ENCODE measurements around the gene PCGF5. TPM values are rescaled to one million over a fixed set of nuclear protein-coding genes. Genes with fewer than 3 reads are reported as not detected.
"Not testable (repeated sequence)": the region's sequence is repeated elsewhere in the genome, so short reads cannot be mapped to it uniquely, and the experiment has no call there.

Gene PCGF5
- total and polyA plus RNA-seq, 4 donors: 18.9 to 55.5 (median 32.2) TPM

GRCh38 chr10:91319336-91319735, 98.9 kb downstream of the PCGF5 start:
- Histone ChIP-seq H3K9me3 (ENCODE audit: control insufficient read depth in 4 of 4, low read length in 3 of 4) (no peaks in the 10 kb centered on the region), H3K27me3 (ENCODE audit: control insufficient read depth in 4 of 4, insufficient read depth in 4 of 4, low read length in 3 of 4) (no peaks in the 10 kb centered on the region), H3K4me1 (ENCODE audit: control insufficient read depth in 4 of 4, insufficient read depth in 4 of 4, low read length in 3 of 4) (no peaks in the 10 kb centered on the region), H3K27ac (ENCODE audit: low read depth in 1 of 2, low read length in 2 of 2) (no peak overlapping the region), H3K4me3 (ENCODE audit: low read depth in 1 of 3, low read length in 3 of 3) (no peak overlapping the region), H3K36me3 (ENCODE audit: control insufficient read depth in 4 of 4, insufficient read depth in 3 of 4, low read depth in 1 of 4, low read length in 3 of 4) (no peaks in the 10 kb centered on the region), H3K9ac (ENCODE audit: low read depth in 1 of 2, low read length in 2 of 2) (no peak overlapping the region)
- 89% methylated on average over 4 of the region's 4 CpGs for WGBS
- TF ChIP-seq, protein P1, sequence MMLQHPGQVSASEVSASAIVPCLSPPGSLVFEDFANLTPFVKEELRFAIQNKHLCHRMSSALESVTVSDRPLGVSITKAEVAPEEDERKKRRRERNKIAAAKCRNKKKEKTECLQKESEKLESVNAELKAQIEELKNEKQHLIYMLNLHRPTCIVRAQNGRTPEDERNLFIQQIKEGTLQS (IDR thresholded peaks at IDR 0.05): no peak
- TF ChIP-seq HNF4G (IDR thresholded peaks at IDR 0.05) (no peak), GABPA (IDR thresholded peaks at IDR 0.05 in 1 of 2, conservative IDR thresholded peaks at IDR 0.05 in 1 of 2) (no peak), HNF4A (conservative IDR thresholded peaks at IDR 0.05) (no peak), CTCF (IDR thresholded peaks at IDR 0.05; ENCODE audit: low read depth, low read length, missing input control) (no peak), RXRA (IDR thresholded peaks at IDR 0.05) (no peak), SP1 (IDR thresholded peaks at IDR 0.05) (no peak), NR2F2 (IDR thresholded peaks at IDR 0.05) (no peak), RAD21 (IDR thresholded peaks at IDR 0.05) (no peak), FOXA1 (IDR thresholded peaks at IDR 0.05) (no peak), FOXA2 (IDR thresholded peaks at IDR 0.05) (no peak), YY1 (IDR thresholded peaks at IDR 0.05) (no peak), JUND (IDR thresholded peaks at IDR 0.05) (no peak)
- TF ChIP-seq, protein P2, sequence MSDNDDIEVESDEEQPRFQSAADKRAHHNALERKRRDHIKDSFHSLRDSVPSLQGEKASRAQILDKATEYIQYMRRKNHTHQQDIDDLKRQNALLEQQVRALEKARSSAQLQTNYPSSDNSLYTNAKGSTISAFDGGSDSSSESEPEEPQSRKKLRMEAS (IDR thresholded peaks at IDR 0.05): no peak
- TF ChIP-seq, protein P3, sequence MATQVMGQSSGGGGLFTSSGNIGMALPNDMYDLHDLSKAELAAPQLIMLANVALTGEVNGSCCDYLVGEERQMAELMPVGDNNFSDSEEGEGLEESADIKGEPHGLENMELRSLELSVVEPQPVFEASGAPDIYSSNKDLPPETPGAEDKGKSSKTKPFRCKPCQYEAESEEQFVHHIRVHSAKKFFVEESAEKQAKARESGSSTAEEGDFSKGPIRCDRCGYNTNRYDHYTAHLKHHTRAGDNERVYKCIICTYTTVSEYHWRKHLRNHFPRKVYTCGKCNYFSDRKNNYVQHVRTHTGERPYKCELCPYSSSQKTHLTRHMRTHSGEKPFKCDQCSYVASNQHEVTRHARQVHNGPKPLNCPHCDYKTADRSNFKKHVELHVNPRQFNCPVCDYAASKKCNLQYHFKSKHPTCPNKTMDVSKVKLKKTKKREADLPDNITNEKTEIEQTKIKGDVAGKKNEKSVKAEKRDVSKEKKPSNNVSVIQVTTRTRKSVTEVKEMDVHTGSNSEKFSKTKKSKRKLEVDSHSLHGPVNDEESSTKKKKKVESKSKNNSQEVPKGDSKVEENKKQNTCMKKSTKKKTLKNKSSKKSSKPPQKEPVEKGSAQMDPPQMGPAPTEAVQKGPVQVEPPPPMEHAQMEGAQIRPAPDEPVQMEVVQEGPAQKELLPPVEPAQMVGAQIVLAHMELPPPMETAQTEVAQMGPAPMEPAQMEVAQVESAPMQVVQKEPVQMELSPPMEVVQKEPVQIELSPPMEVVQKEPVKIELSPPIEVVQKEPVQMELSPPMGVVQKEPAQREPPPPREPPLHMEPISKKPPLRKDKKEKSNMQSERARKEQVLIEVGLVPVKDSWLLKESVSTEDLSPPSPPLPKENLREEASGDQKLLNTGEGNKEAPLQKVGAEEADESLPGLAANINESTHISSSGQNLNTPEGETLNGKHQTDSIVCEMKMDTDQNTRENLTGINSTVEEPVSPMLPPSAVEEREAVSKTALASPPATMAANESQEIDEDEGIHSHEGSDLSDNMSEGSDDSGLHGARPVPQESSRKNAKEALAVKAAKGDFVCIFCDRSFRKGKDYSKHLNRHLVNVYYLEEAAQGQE (IDR thresholded peaks at IDR 0.05): no peak
- no peak for DNase-seq (ENCODE audit: low spot score)

- not testable (repeated sequence) for H3K27ac ChIP-seq (ENCODE audit: low read depth in 1 of 2, low read length in 2 of 2); H3K36me3 ChIP-seq (ENCODE audit: control insufficient read depth in 4 of 4, insufficient read depth in 3 of 4, low read depth in 1 of 4, low read length in 3 of 4); H3K27me3 ChIP-seq (ENCODE audit: control insufficient read depth in 4 of 4, insufficient read depth in 4 of 4, low read length in 3 of 4); H3K9ac ChIP-seq (ENCODE audit: low read depth in 1 of 2, low read length in 2 of 2); H3K4me3 ChIP-seq (ENCODE audit: low read depth in 1 of 3, low read length in 3 of 3); H3K4me1 ChIP-seq (ENCODE audit: control insufficient read depth in 4 of 4, insufficient read depth in 4 of 4, low read length in 3 of 4); DNase-seq (ENCODE audit: low spot score); H3K9me3 ChIP-seq (ENCODE audit: control insufficient read depth in 4 of 4, low read length in 3 of 4)
- WGBS: 95% methylated on average over 44 of the region's 44 CpGs
Measured at GRCh38 chr10:91323293-91323905, 102.9 kb downstream of the PCGF5 start.

Data from liver (tissue), 9 donors.